Stimulated activated CD8-positive, alpha-beta memory T cell treated with anti-CD3 and anti-CD28 coated beads, Interleukin-7, amount 100 ng/mL, for 1 hour (primary cell): ENCODE data around the gene TBC1D3I.
"Not testable (repeated sequence)": the region's sequence is repeated elsewhere in the genome, so short reads cannot be mapped to it uniquely, and the experiment has no call there.

ENCODE experiments used
- DNase-seq, 2 donors: peaks; one replicate each; pipeline ENCODE4 v3.0.0-alpha.2; 2020; ENCODE audit warnings: low read depth in 2 of 2

TBC1D3I gene

GRCh38 chr17:36264470-36264869 lies at the start of gene TBC1D3I:
TSS of gene TBC1D3I (minus strand) at chr17:36264570. CDS start at chr17:36262985, 1,585 bp downstream.
- not testable (repeated sequence) for DNase-seq

- not testable (repeated sequence) for DNase-seq
Observed at GRCh38 chr17:36295161-36295560, 30.8 kb upstream of the TBC1D3I start.

- not testable (repeated sequence) for DNase-seq
Observed at GRCh38 chr17:36289965-36290612, 25.7 kb upstream of the TBC1D3I start.

GRCh38 chr17:36284219-36284618 lies 19.8 kb upstream of the TBC1D3I start:
- not testable (repeated sequence) for DNase-seq

- not testable (repeated sequence) for DNase-seq
Observed at GRCh38 chr17:36283256-36283655, 18.9 kb upstream of the TBC1D3I start.

- not testable (repeated sequence) for DNase-seq
Observed at GRCh38 chr17:36242046-36242445, 22.3 kb downstream of the TBC1D3I start.

- DNase-seq: not testable (repeated sequence)
Observed at GRCh38 chr17:36229644-36230043, 34.7 kb downstream of the TBC1D3I start.

- DNase-seq: not testable (repeated sequence)
Observed at GRCh38 chr17:36222967-36223366, 41.4 kb downstream of the TBC1D3I start.

- DNase-seq: not testable (repeated sequence)
Observed at GRCh38 chr17:36221581-36222100, 42.7 kb downstream of the TBC1D3I start.

GRCh38 chr17:36220737-36221580 lies 43.4 kb downstream of the TBC1D3I start:
- DNase-seq: not testable (repeated sequence)

- DNase-seq: not testable (repeated sequence)
Observed at GRCh38 chr17:36219556-36219955, 44.8 kb downstream of the TBC1D3I start.

- not testable (repeated sequence) for DNase-seq
Observed at GRCh38 chr17:36215406-36216308, 48.7 kb downstream of the TBC1D3I start.

GRCh38 chr17:36214918-36215317 lies 49.5 kb downstream of the TBC1D3I start:
- no peak for DNase-seq

- no peak for DNase-seq
Observed at GRCh38 chr17:36213695-36214094, 50.7 kb downstream of the TBC1D3I start.

GRCh38 chr17:36212966-36213365 lies 51.4 kb downstream of the TBC1D3I start:
- DNase-seq: no peak

GRCh38 chr17:36212272-36212605 lies 52.1 kb downstream of the TBC1D3I start:
- DNase-seq: no peak

- DNase-seq: not testable (repeated sequence)
Observed at GRCh38 chr17:36211484-36212271, 52.7 kb downstream of the TBC1D3I start.

GRCh38 chr17:36210439-36211211 lies 53.7 kb downstream of the TBC1D3I start, which contains the start of gene CCL4L2:
TSS of gene CCL4L2 (plus strand) at chr17:36211063.
- not testable (repeated sequence) for DNase-seq

GRCh38 chr17:36209575-36209974 lies 54.8 kb downstream of the TBC1D3I start:
- no peak for DNase-seq

GRCh38 chr17:36207383-36207782 lies 57.0 kb downstream of the TBC1D3I start:
- DNase-seq: not testable (repeated sequence)
